Fibroblast of skin of left biceps (primary cell): ENCODE data around the gene ZPLD1.

ENCODE experiments used
- DNase-seq, 2 experiments: peaks; one replicate each; pipeline ENCODE4 v3.0.0-alpha.2; 2013; ENCODE audit warnings: low read depth in 2 of 2

ZPLD1 gene

DNA sequence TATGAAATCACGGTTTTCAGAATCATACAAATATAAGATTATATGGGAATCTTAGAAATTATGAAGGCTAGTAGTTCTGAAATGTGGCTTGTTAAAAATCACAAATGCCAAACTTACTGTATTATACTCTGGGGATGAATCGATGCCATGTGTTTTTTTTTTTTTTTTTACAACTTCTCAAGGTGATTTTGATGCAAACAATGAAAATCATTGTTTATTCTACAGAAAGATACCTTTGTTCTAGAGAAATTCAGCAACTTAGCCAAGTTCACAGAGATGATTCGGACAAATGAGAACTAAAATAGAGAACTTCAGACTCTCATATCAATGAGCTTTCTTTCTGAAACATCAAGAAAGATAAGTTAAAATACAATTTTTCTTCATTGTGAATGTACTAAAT lies 92.0 kb downstream of the ZPLD1 start:
- no peak for DNase-seq

- no peak for DNase-seq
Measured at GRCh38 chr3:102528727-102529126, 93.9 kb downstream of the ZPLD1 start.
